Mammary epithelial cell (primary cell): Measurements from ENCODE around the gene TRAPPC8.

Source experiments
- EZH2 ChIP-seq: IDR thresholded peaks from 2 replicates; pipeline ENCODE4 v1.6.1; 2012; ENCODE audit warnings: low read length, inconsistent platforms, borderline replicate concordance
- TF ChIP-seq, protein P1 (sequence below), 2 donors: IDR thresholded peaks in 1 of 2; conservative IDR thresholded peaks in 1 of 2; 2 replicates each; pipeline ENCODE4 v1.5.1; 2011 to 2012; ENCODE audit warnings: inconsistent platforms in 2 of 2, low read length in 2 of 2, mild to moderate bottlenecking in 2 of 2, control low read depth in 1 of 2, low read depth in 1 of 2; ENCODE audit not compliant: insufficient read depth in 1 of 2; ENCODE audit errors: extremely low read depth in 1 of 2

- TF ChIP-seq, protein P1, sequence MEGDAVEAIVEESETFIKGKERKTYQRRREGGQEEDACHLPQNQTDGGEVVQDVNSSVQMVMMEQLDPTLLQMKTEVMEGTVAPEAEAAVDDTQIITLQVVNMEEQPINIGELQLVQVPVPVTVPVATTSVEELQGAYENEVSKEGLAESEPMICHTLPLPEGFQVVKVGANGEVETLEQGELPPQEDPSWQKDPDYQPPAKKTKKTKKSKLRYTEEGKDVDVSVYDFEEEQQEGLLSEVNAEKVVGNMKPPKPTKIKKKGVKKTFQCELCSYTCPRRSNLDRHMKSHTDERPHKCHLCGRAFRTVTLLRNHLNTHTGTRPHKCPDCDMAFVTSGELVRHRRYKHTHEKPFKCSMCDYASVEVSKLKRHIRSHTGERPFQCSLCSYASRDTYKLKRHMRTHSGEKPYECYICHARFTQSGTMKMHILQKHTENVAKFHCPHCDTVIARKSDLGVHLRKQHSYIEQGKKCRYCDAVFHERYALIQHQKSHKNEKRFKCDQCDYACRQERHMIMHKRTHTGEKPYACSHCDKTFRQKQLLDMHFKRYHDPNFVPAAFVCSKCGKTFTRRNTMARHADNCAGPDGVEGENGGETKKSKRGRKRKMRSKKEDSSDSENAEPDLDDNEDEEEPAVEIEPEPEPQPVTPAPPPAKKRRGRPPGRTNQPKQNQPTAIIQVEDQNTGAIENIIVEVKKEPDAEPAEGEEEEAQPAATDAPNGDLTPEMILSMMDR (conservative IDR thresholded peaks at IDR 0.05 in 1 of 2, IDR thresholded peaks at IDR 0.05 in 1 of 2; ENCODE audit: extremely low read depth in 1 of 2, insufficient read depth in 1 of 2, low read depth in 1 of 2, low read length in 2 of 2) = no peak
- no peak for TF ChIP-seq EZH2
Measured at GRCh38 chr18:31798399-31798798, 144.5 kb downstream of the TRAPPC8 start.
